Prostate gland (tissue), 2 donors: Measurements from ENCODE around the gene MYO5C.
"Not testable (repeated sequence)": the region's sequence is repeated elsewhere in the genome, so short reads cannot be mapped to it uniquely, and the experiment has no call there.

Experiments used
- CTCF ChIP-seq, 4 experiments: fragments of 200-600 bp in 2 of 4; fragments of 450-650 bp in 2 of 4; sonication (generic) in 2 of 4; IDR thresholded peaks; 1 replicate in 3 of 4; 2 replicates in 1 of 4; pipeline ENCODE4 v1.5.1; 2016 to 2019; ENCODE audit warnings: antibody characterized with exemption in 4 of 4, mild to moderate bottlenecking in 2 of 4, moderate library complexity in 2 of 4
- POLR2A ChIP-seq: fragments of 450-650 bp; IDR thresholded peaks from one replicate; pipeline ENCODE4 v1.6.1; 2016; ENCODE audit warnings: antibody characterized with exemption, mild to moderate bottlenecking

- not testable (repeated sequence) for TF ChIP-seq CTCF (IDR thresholded peaks at IDR 0.05); POLR2A
Observed at GRCh38 chr15:52238989-52239525, 56.5 kb downstream of the MYO5C start.
